Activated naive CD8-positive, alpha-beta T cell (primary cell): ENCODE measurements around the gene RNASE9.
"Not testable (repeated sequence)": the region's sequence is repeated elsewhere in the genome, so short reads cannot be mapped to it uniquely, and the experiment has no call there.

Experiments
- H3K27ac Mint-ChIP-seq: one replicate; pipeline ENCODE4 v1.8.0; 2021; ENCODE audit warnings: mixed read lengths
- H3K27me3 Mint-ChIP-seq: one replicate; pipeline ENCODE4 v1.8.0; 2021; ENCODE audit warnings: mixed read lengths
- H3K36me3 Mint-ChIP-seq: one replicate; pipeline ENCODE4 v1.8.0; 2021; ENCODE audit warnings: mixed read lengths
- H3K4me1 Mint-ChIP-seq: one replicate; pipeline ENCODE4 v1.8.0; 2021; ENCODE audit warnings: low read depth, mixed read lengths
- H3K4me3 Mint-ChIP-seq: one replicate; pipeline ENCODE4 v1.8.0; 2021; ENCODE audit warnings: mild to moderate bottlenecking, mixed read lengths
- H3K9me3 Mint-ChIP-seq: one replicate; pipeline ENCODE4 v1.8.0; 2021; ENCODE audit warnings: low read depth, mixed read lengths

Gene RNASE9

DNA sequence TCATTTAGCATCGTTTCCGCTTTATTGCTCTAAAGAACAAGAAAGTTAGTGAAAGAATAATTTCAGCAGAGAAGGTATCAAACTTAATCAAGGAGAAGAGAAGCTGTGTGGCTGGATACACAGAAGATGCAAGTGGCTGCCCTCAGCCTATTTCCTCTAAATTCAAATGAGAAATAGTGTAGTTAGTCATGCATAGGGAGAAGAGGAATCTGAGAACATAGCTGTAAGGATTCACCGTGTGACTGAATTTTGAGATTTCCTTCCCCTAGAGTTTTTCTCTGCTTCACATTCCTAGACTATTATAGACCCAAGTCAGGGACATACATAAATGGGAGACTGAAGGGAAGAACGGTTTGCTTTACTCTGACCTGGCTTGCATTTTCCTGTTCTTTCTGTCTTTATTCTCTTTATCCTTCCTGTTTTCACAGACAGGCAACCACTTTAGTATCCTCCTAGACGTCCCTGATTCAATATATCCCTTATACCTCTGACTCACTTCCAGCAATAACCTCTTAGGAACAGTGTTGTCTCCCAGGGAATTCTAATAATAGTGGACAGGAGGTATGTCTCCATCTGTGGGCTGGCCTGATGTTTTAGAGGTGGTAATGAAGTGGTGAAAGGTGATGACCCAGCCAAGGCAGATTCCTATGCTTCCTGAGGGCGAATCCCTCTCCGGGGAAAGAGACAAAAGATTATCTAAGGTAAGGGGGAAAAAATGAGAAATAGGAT lies 48.5 kb downstream of the RNASE9 start:
- H3K27ac Mint-ChIP-seq: no peak overlapping the region
- no peaks in the 10 kb centered on the region for H3K4me1 Mint-ChIP-seq
- no peaks in the 10 kb centered on the region for H3K9me3 Mint-ChIP-seq
- H3K36me3 Mint-ChIP-seq: no peaks in the 10 kb centered on the region
- no peaks in the 10 kb centered on the region for H3K27me3 Mint-ChIP-seq
- no peak overlapping the region for H3K4me3 Mint-ChIP-seq

DNA sequence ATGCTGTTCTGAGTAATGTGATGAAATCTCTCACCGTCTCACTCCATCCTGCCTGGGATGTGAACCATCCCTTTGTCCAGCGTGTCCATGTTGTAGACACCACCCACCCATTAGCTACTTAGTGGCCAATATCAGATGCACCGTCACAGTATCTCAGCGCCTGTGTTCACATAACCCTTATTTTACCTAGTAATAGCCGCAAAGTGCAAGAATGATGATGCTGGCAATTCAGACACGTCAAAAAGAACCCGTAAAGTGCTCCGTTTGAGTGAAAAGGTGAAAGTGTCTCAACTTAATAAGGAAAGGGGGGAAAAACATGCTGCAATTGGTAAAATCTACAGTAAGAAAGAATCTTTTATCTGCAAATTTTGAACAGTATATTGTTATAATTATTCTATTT lies 52.5 kb downstream of the RNASE9 start:
- H3K36me3 Mint-ChIP-seq: no peaks in the 10 kb centered on the region
- peaks cover 7% of the 10 kb centered on the region for H3K4me1 Mint-ChIP-seq
- H3K27ac Mint-ChIP-seq: no peak overlapping the region
- no peaks in the 10 kb centered on the region for H3K9me3 Mint-ChIP-seq
- H3K4me3 Mint-ChIP-seq: no peak overlapping the region
- no peaks in the 10 kb centered on the region for H3K27me3 Mint-ChIP-seq

DNA sequence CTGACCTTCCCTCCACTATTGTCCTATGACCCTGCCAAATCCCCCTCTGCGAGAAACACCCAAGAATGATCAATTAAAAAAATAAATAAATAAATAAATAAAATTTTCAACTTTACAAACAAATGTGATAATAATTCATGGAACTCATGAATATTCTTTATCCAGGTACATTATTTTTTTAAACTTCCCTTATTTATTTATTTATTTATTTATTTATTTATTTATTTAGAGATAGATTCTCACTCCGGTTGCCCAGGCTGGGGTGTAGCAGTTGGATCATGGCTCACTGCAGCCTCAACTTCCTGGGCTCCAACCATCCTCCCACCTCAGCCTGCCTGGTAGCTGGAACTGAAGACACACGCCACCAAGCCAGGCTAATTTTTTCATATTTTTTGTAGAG lies 53.3 kb downstream of the RNASE9 start:
- not testable (repeated sequence) for H3K9me3 Mint-ChIP-seq, H3K4me1 Mint-ChIP-seq, H3K4me3 Mint-ChIP-seq, H3K36me3 Mint-ChIP-seq, H3K27ac Mint-ChIP-seq, H3K27me3 Mint-ChIP-seq

DNA sequence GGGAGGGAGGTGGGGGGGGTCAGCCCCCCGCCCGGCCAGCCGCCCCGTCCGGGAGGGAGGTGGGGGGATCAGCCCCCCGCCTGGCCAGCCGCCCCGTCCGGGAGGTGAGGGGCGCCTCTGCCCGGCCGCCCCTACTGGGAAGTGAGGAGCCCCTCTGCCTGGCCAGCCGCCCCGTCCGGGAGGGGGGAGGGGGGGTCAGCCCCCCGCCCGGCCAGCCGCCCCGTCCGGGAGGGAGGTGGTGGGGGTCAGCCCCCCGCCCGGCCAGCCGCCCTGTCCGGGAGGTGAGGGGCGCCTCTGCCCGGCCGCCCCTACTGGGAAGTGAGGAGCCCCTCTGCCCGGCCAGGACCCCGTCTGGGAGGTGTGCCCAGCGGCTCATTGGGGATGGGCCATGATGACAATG lies 54.1 kb downstream of the RNASE9 start:
- H3K4me1 Mint-ChIP-seq, H3K4me3 Mint-ChIP-seq, H3K36me3 Mint-ChIP-seq, H3K27me3 Mint-ChIP-seq, H3K27ac Mint-ChIP-seq, H3K9me3 Mint-ChIP-seq: not testable (repeated sequence)

DNA sequence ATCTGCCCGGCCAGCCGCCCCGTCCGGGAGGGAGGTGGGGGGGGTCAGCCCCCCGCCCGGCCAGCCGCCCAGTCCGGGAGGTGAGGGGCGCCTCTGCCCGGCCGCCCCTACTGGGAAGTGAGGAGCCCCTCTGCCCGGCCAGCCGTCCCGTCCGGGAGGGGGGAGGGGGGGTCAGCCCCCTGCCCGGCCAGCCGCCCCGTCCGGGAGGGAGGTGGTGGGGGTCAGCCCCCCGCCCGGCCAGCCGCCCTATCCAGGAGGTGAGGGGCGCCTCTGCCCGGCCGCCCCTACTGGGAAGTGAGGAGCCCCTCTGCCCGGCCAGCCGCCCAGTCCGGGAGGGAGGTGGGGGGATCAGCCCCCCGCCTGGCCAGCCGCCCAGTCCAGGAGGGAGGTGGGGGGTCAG lies 54.6 kb downstream of the RNASE9 start:
- not testable (repeated sequence) for H3K9me3 Mint-ChIP-seq, H3K27ac Mint-ChIP-seq, H3K36me3 Mint-ChIP-seq, H3K4me1 Mint-ChIP-seq, H3K4me3 Mint-ChIP-seq, H3K27me3 Mint-ChIP-seq
